Measurements from ENCODE around the gene WDR20. TPM values are rescaled to one million over a fixed set of nuclear protein-coding genes. Genes with fewer than 3 reads are reported as not detected.
"Not testable (repeated sequence)": the region's sequence is repeated elsewhere in the genome, so short reads cannot be mapped to it uniquely, and the experiment has no call there.

Gene WDR20
- total RNA-seq, 2 experiments from 2014 or later = 28.3 to 31.9 TPM

- no peaks in the 10 kb centered on the region for H3K9me3 Mint-ChIP-seq
- no peaks in the 10 kb centered on the region for H3K4me1 Mint-ChIP-seq
- no peaks in the 10 kb centered on the region for H3K36me3 Mint-ChIP-seq (ENCODE audit: low read depth)
- ChIA-PET CTCF (interaction anchor here (1.0 kb wide), 1 partner anchor 81 kb away, joined by 3 read pairs; no protein-coding TSS in a partner anchor), POLR2A (no interaction called here)
- H3K4me3 Mint-ChIP-seq = no peak overlapping the region
- H3K27ac Mint-ChIP-seq = no peak overlapping the region
- no peaks in the 10 kb centered on the region for H3K27me3 Mint-ChIP-seq
- DNase-seq = no peak
These were observed 93.4 kb downstream of the WDR20 start for GRCh38 chr14:102233081-102233480.

GRCh38 chr14:102234331-102235264 lies 94.9 kb downstream of the WDR20 start:
- no peak overlapping the region for H3K27ac Mint-ChIP-seq
- no peaks in the 10 kb centered on the region for H3K9me3 Mint-ChIP-seq
- ChIA-PET CTCF (interaction anchor here (0.6 to 1.0 kb wide), 2 partner anchors 79 to 1344 kb away, joined by 3 read pairs; no protein-coding TSS in a partner anchor), POLR2A (no interaction called here)
- DNase-seq = no peak
- no peaks in the 10 kb centered on the region for H3K4me1 Mint-ChIP-seq
- no peaks in the 10 kb centered on the region for H3K27me3 Mint-ChIP-seq
- H3K4me3 Mint-ChIP-seq = no peak overlapping the region
- H3K36me3 Mint-ChIP-seq (ENCODE audit: low read depth) = no peaks in the 10 kb centered on the region

DNA sequence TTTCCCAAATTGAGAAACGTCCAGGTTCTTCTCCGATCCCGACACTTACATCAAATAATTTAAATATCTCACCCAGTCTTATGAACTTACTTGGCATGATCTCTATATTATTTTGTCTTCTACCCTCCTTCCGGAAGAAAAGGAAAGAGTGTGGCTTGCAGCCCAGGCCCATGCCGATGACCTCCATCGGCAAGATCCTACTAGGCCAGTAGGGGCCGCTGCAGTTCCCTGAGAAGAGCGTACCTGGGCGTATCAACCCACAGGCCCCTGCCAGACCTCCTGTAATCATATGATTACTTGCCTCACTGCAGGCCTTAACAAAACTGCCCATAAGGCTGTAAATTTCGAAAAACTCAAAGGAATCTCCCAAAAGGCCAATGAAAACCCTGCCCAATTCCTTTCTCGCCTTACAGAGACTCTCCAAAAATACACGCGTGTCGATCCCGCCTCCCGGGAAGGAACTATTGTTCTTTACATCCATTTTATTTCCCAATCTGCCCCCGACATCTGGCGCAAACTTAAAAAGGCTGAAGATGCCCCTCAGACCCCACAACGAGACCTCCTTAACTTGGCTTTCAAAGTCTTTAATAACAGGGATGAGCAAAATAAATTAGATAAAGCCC lies 95.7 kb downstream of the WDR20 start:
- Mint-ChIP-seq H3K4me3 (no peak overlapping the region), H3K27me3 (no peaks in the 10 kb centered on the region), H3K9me3 (no peaks in the 10 kb centered on the region), H3K27ac (no peak overlapping the region), H3K4me1 (no peaks in the 10 kb centered on the region), H3K36me3 (ENCODE audit: low read depth) (no peaks in the 10 kb centered on the region)
- peak; percentile 75 for DNase-seq
- POLR2A ChIA-PET = no interaction called here
- CTCF ChIA-PET = no interaction called here

- H3K9me3 Mint-ChIP-seq = no peaks in the 10 kb centered on the region
- no peaks in the 10 kb centered on the region for H3K36me3 Mint-ChIP-seq (ENCODE audit: low read depth)
- H3K4me3 Mint-ChIP-seq = no peak overlapping the region
- POLR2A ChIA-PET = no interaction called here
- CTCF ChIA-PET = interaction anchor here (0.5 to 1.9 kb wide), 2 partner anchors 78 to 105 kb away, joined by 6 to 8 read pairs; no protein-coding TSS in a partner anchor
- DNase-seq = no peak
- H3K27me3 Mint-ChIP-seq = no peaks in the 10 kb centered on the region
- H3K27ac Mint-ChIP-seq = no peak overlapping the region
- H3K4me1 Mint-ChIP-seq = no peaks in the 10 kb centered on the region
These were observed 96.3 kb downstream of the WDR20 start for GRCh38 chr14:102236026-102236425.

DNA sequence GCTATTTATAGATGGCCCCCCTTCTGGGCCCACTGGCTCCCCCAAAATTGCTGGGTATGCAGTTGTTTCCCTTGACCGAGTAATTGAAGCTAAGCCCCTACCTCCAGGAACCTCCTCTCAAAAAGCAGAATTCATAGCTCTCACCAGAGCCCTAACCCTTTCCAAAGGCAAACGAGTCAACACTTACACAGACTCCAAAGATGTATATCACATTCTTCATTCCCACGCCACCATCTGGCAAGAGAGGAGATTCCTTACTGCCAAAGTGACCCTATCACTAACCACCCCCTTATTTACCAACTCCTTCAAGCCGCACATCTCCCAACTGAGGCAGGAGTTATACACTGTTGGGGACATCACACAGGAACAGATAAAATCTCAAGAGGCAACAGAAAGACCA lies 98.4 kb downstream of the WDR20 start:
- no peak for DNase-seq
- Mint-ChIP-seq H3K4me3 (no peak overlapping the region), H3K9me3 (no peaks in the 10 kb centered on the region), H3K27me3 (no peaks in the 10 kb centered on the region), H3K4me1 (no peaks in the 10 kb centered on the region), H3K36me3 (ENCODE audit: low read depth) (no peaks in the 10 kb centered on the region), H3K27ac (no peak overlapping the region)
- CTCF ChIA-PET = interaction anchor here (1.9 kb wide), 1 partner anchor 76 kb away, joined by 8 read pairs; no protein-coding TSS in a partner anchor
- POLR2A ChIA-PET = no interaction called here

GRCh38 chr14:102238766-102239165 lies 99.1 kb downstream of the WDR20 start:
- Mint-ChIP-seq H3K36me3 (ENCODE audit: low read depth) (no peaks in the 10 kb centered on the region), H3K27ac (no peak overlapping the region), H3K27me3 (no peaks in the 10 kb centered on the region), H3K9me3 (no peaks in the 10 kb centered on the region), H3K4me1 (no peaks in the 10 kb centered on the region), H3K4me3 (no peak overlapping the region)
- CTCF ChIA-PET = no interaction called here
- DNase-seq = no peak
- POLR2A ChIA-PET = no interaction called here

DNA sequence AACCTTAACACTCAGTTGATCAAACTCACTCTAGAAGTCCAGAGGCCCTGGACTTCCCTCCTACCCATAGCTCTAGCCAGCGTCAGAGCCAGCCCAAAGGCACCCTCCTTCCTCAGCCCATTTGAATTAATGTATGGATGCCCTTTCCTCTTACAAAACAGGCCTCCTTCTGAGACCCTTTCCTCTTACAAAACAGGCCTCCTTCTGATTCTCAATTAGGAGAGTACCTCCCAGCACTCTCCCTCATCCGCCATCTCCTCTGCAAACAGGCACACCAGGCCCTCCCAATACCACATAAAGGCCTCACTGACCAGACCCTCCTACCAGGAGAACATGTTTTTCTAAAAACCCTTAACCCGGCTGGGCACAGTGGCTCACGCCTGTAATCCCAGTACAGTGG lies 99.5 kb downstream of the WDR20 start:
- CTCF ChIA-PET = no interaction called here
- no peaks in the 10 kb centered on the region for H3K9me3 Mint-ChIP-seq
- no peak overlapping the region for H3K4me3 Mint-ChIP-seq
- H3K4me1 Mint-ChIP-seq = no peaks in the 10 kb centered on the region
- H3K36me3 Mint-ChIP-seq (ENCODE audit: low read depth) = no peaks in the 10 kb centered on the region
- DNase-seq = no peak
- POLR2A ChIA-PET = no interaction called here
- no peaks in the 10 kb centered on the region for H3K27me3 Mint-ChIP-seq
- H3K27ac Mint-ChIP-seq = no peak overlapping the region

DNA sequence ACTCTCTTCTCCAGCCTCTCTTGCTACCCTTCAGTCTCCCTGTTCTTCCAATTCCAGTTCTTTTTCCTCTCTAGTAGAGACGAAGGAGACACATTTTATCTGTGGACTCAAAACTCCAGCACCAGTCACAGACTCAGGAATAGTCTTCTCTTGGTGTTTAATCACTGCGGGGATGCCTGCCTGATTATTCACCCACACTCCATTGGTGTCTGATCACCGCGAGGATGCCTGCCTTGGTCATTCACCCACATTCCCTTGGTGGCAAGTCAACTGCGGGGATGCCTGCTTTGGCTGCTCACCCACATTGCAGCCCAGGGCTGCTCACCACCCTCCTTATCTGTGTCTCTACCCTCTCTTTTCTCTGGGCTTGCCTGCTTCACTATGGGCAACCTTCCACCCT lies 100.8 kb downstream of the WDR20 start:
- H3K27me3 Mint-ChIP-seq; H3K4me1 Mint-ChIP-seq; H3K9me3 Mint-ChIP-seq; H3K4me3 Mint-ChIP-seq; H3K27ac Mint-ChIP-seq; CTCF ChIA-PET; H3K36me3 Mint-ChIP-seq (ENCODE audit: low read depth); DNase-seq; POLR2A ChIA-PET: not testable (repeated sequence)

- POLR2A ChIA-PET = no interaction called here
- Mint-ChIP-seq H3K27me3 (no peaks in the 10 kb centered on the region), H3K4me1 (no peaks in the 10 kb centered on the region), H3K9me3 (no peaks in the 10 kb centered on the region), H3K4me3 (no peak overlapping the region), H3K27ac (no peak overlapping the region), H3K36me3 (ENCODE audit: low read depth) (no peaks in the 10 kb centered on the region)
- CTCF ChIA-PET = no interaction called here
- no peak for DNase-seq
These were observed 101.5 kb downstream of the WDR20 start for GRCh38 chr14:102241147-102241546.

GRCh38 chr14:102243795-102244194 lies 104.1 kb downstream of the WDR20 start:
- H3K4me1 Mint-ChIP-seq; H3K27me3 Mint-ChIP-seq; H3K4me3 Mint-ChIP-seq; POLR2A ChIA-PET; CTCF ChIA-PET; H3K36me3 Mint-ChIP-seq (ENCODE audit: low read depth); H3K27ac Mint-ChIP-seq; H3K9me3 Mint-ChIP-seq; DNase-seq: not testable (repeated sequence)

- no peaks in the 10 kb centered on the region for H3K27me3 Mint-ChIP-seq
- CTCF ChIA-PET = no interaction called here
These were observed 106.4 kb downstream of the WDR20 start for GRCh38 chr14:102246071-102246470.

GRCh38 chr14:102248121-102248520 lies 108.4 kb downstream of the WDR20 start:
- no peak for DNase-seq
- ChIA-PET POLR2A (no interaction called here), CTCF (no interaction called here)
- H3K4me3 Mint-ChIP-seq = no peak overlapping the region
- H3K27me3 Mint-ChIP-seq = no peaks in the 10 kb centered on the region
- H3K9me3 Mint-ChIP-seq = no peaks in the 10 kb centered on the region
- no peak overlapping the region for H3K27ac Mint-ChIP-seq
- no peaks in the 10 kb centered on the region for H3K36me3 Mint-ChIP-seq (ENCODE audit: low read depth)
- no peaks in the 10 kb centered on the region for H3K4me1 Mint-ChIP-seq

More at GRCh38 chr14:102246071-102246470, 106.4 kb downstream of the WDR20 start:
- no peak overlapping the region for H3K4me3 Mint-ChIP-seq
- no peak for DNase-seq
- H3K9me3 Mint-ChIP-seq = no peaks in the 10 kb centered on the region
- no peak overlapping the region for H3K27ac Mint-ChIP-seq
- no peaks in the 10 kb centered on the region for H3K4me1 Mint-ChIP-seq
- no peaks in the 10 kb centered on the region for H3K36me3 Mint-ChIP-seq (ENCODE audit: low read depth)
- POLR2A ChIA-PET = no interaction called here

- Mint-ChIP-seq H3K4me3 (no peak overlapping the region), H3K4me1 (no peaks in the 10 kb centered on the region), H3K36me3 (ENCODE audit: low read depth) (no peaks in the 10 kb centered on the region), H3K27ac (no peak overlapping the region), H3K27me3 (no peaks in the 10 kb centered on the region), H3K9me3 (no peaks in the 10 kb centered on the region)
- no peak for DNase-seq
- ChIA-PET CTCF (no interaction called here), POLR2A (no interaction called here)
These were observed 109.3 kb downstream of the WDR20 start for GRCh38 chr14:102249041-102249440.

DNA sequence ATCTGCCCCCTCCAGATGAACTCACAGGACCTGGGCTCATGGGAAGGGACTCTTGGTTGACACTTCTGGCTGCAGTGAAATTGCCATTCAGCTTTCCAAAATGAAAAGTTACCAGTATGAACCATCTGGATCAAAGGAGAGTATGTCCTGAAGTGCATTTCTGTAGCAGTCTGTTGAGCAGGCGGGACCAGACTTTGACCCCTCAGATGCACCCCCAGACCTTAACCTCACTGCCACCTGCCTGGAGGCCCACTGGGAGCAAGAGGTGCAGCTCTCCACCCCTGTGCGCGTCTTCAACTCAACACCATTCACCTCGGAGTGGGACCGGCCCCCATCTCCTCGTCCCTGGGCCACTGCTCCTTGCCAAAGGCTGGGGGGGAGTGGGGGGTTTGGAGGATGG lies 110.3 kb downstream of the WDR20 start:
- CTCF ChIA-PET = no interaction called here
- POLR2A ChIA-PET = no interaction called here
- no peaks in the 10 kb centered on the region for H3K4me1 Mint-ChIP-seq
- no peaks in the 10 kb centered on the region for H3K27me3 Mint-ChIP-seq
- H3K4me3 Mint-ChIP-seq = no peak overlapping the region
- DNase-seq = no peak
- H3K9me3 Mint-ChIP-seq = no peaks in the 10 kb centered on the region
- no peak overlapping the region for H3K27ac Mint-ChIP-seq
- H3K36me3 Mint-ChIP-seq (ENCODE audit: low read depth) = no peaks in the 10 kb centered on the region

Measured in activated CD4-positive, alpha-beta memory T cell treated with anti-CD3 and anti-CD28 coated beads, Interleukin-2, amount 10 ng/mL, durations not matched to agents 7 days and 5 days (primary cell).